Panc1 (cell line): ENCODE measurements around the gene NLRP7. TPM values are rescaled to one million over a fixed set of nuclear protein-coding genes. Genes with fewer than 3 reads are reported as not detected.
"Not testable (repeated sequence)": the region's sequence is repeated elsewhere in the genome, so short reads cannot be mapped to it uniquely, and the experiment has no call there.

Experiments used
- ATAC-seq: fragments of 200-7000 bp; cut with Tn5 transposase; 2 replicates; pipeline ENCODE4 v1.9.1; 2020; ENCODE audit warnings: mild to moderate bottlenecking, moderate library complexity
- BruUV-seq: library from RNA; stranded (reverse); fragments of 400-500 nt; replicated peaks from 2 replicates; lab custom pipeline; 2021; lab: Mats Ljungman, UMichigan
- CTCF ChIA-PET: fragments of 300-600 bp; sonication (Branson Sonifier 250); formaldehyde crosslinking; loops from one replicate; lab custom pipeline; 2022; ENCODE audit warnings: antibody characterized with exemption; lab: Charles Lee
- POLR2A ChIA-PET: fragments of 300-600 bp; sonication (Branson Sonifier 250); formaldehyde crosslinking; loops from one replicate; lab custom pipeline; 2022; ENCODE audit warnings: antibody characterized with exemption; lab: Charles Lee
- DNase-seq: peaks from one replicate; pipeline ENCODE4 v3.0.0-alpha.2; 2010; ENCODE audit warnings: low read depth, low spot score
- H3K27ac ChIP-seq: 2 replicates; pipeline ENCODE4 v1.5.1; 2011; ENCODE audit warnings: mild to moderate bottlenecking, low read length, inconsistent platforms
- H3K27me3 ChIP-seq: fragments of 200-500 bp; sonication (Bioruptor generic); 2 replicates; pipeline ENCODE4 v1.6.0; 2014; ENCODE audit warnings: low read length, inconsistent platforms; ENCODE audit not compliant: control insufficient read depth, insufficient read depth
- H3K36me3 ChIP-seq: fragments of 200-500 bp; sonication (Bioruptor generic); 2 replicates; pipeline ENCODE4 v1.5.1; 2014; ENCODE audit warnings: inconsistent platforms, mild to moderate bottlenecking, low read length, moderate library complexity; ENCODE audit not compliant: control insufficient read depth, insufficient read depth
- H3K4me1 ChIP-seq: 2 replicates; pipeline ENCODE4 v1.5.1; 2011; ENCODE audit warnings: inconsistent platforms, mild to moderate bottlenecking, low read length, moderate library complexity; ENCODE audit not compliant: control insufficient read depth, insufficient read depth
- H3K4me3 ChIP-seq, 2 experiments: 2 replicates each; pipeline ENCODE4 v1.5.1; 2011 to 2012; ENCODE audit warnings: low read depth in 2 of 2, low read length in 2 of 2, mild to moderate bottlenecking in 2 of 2, inconsistent platforms in 1 of 2, moderate library complexity in 1 of 2
- H3K9me3 ChIP-seq: fragments of 200-500 bp; sonication (Bioruptor generic); 2 replicates; pipeline ENCODE4 v1.5.1; 2014; ENCODE audit warnings: low read depth, mild to moderate bottlenecking, inconsistent platforms, low read length, moderate library complexity; ENCODE audit not compliant: control insufficient read depth, insufficient read depth
- CTCF ChIP-seq: fragments of 450-650 bp; IDR thresholded peaks from 2 replicates; pipeline ENCODE4 v1.5.1; 2017; ENCODE audit warnings: mild to moderate bottlenecking
- POLR2AphosphoS5 ChIP-seq: IDR thresholded peaks from 2 replicates; pipeline ENCODE4 v1.6.1; 2012; ENCODE audit warnings: mild to moderate bottlenecking, low read depth, low read length, moderate library complexity
- SIN3A ChIP-seq: IDR thresholded peaks from 2 replicates; pipeline ENCODE4 v1.6.1; 2012; ENCODE audit warnings: low read depth, mild to moderate bottlenecking, low read length, moderate library complexity, borderline replicate concordance; ENCODE audit not compliant: insufficient read depth
- TCF7L2 ChIP-seq: IDR thresholded peaks from 2 replicates; pipeline ENCODE4 v1.6.1; 2011; ENCODE audit warnings: mild to moderate bottlenecking, low read depth, low read length, inconsistent platforms
- in situ Hi-C: cut with HindIII; loops from 2 replicates; pipeline ENCODE4 v1.10.0; 2016; ENCODE audit warnings: low sequenced_read_pairs, low pct_unique_long_range_greater_than_20kb
- intact Hi-C: fragments of 100-400 bp; cut with micrococcal nuclease; formaldehyde crosslinking; loops from one replicate; pipeline ENCODE4 v1.10.0; 2022; ENCODE audit not compliant: unreplicated experiment
- total RNA-seq: library from RNA; stranded (reverse); gene quantifications from one replicate; pipeline ENCODE4 v1.2.1, GENCODE V29; 2021; ENCODE audit not compliant: unreplicated experiment
- TF ChIP-seq, protein P1 (sequence below), 2 experiments: IDR thresholded peaks; 2 replicates each; pipeline ENCODE4 v1.6.1; 2011 to 2012; ENCODE audit warnings: low read depth in 2 of 2, control low read depth in 1 of 2, low read length in 1 of 2, mild to moderate bottlenecking in 1 of 2, moderate library complexity in 1 of 2; ENCODE audit not compliant: insufficient read depth in 1 of 2

NLRP7 gene
- total RNA-seq, 1 experiment from 2014 or later: not detected

DNA sequence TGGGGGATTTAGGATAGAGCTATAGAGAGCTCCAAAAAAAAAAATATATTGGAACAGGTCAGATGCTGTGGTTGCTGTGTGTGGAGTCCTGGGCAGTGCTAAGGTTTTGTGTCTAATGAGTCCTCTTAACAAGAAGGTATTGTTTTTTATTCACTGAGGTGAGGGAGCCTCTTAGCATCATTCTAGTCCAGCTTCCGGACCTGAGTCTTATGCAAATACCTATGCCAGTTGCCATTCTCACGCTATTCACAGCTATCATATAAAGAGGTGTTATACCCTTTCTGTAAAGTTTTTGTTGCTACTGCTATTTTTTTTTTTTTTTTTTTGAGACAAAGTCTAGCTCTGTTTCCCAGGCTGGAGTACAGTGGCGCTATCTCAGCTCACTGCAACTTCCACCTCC, 20.3 kb upstream of the NLRP7 start:
- BruUV-seq: no TSS peak
- DNase-seq (no peak), ATAC-seq (no peak)
- Histone ChIP-seq H3K4me1 (no peaks in the 10 kb centered on the region), H3K27ac (no peak overlapping the region), H3K27me3 (no peaks in the 10 kb centered on the region), H3K4me3 (no peak overlapping the region), H3K9me3 (no peaks in the 10 kb centered on the region), H3K36me3 (no peaks in the 10 kb centered on the region)
- in situ Hi-C loops: no loop called here
- ChIA-PET POLR2A (interaction anchor here (0.6 kb wide), 1 partner anchor 12 kb away, joined by 3 read pairs; no protein-coding TSS in a partner anchor), CTCF (interaction anchor here (0.6 kb wide), 1 partner anchor 312 kb away, joined by 4 read pairs; no protein-coding TSS in a partner anchor)
- intact Hi-C loops: no loop called here
- TF ChIP-seq TCF7L2 (no peak), POLR2AphosphoS5 (no peak), CTCF (no peak), SIN3A (no peak)
- TF ChIP-seq, protein P1, sequence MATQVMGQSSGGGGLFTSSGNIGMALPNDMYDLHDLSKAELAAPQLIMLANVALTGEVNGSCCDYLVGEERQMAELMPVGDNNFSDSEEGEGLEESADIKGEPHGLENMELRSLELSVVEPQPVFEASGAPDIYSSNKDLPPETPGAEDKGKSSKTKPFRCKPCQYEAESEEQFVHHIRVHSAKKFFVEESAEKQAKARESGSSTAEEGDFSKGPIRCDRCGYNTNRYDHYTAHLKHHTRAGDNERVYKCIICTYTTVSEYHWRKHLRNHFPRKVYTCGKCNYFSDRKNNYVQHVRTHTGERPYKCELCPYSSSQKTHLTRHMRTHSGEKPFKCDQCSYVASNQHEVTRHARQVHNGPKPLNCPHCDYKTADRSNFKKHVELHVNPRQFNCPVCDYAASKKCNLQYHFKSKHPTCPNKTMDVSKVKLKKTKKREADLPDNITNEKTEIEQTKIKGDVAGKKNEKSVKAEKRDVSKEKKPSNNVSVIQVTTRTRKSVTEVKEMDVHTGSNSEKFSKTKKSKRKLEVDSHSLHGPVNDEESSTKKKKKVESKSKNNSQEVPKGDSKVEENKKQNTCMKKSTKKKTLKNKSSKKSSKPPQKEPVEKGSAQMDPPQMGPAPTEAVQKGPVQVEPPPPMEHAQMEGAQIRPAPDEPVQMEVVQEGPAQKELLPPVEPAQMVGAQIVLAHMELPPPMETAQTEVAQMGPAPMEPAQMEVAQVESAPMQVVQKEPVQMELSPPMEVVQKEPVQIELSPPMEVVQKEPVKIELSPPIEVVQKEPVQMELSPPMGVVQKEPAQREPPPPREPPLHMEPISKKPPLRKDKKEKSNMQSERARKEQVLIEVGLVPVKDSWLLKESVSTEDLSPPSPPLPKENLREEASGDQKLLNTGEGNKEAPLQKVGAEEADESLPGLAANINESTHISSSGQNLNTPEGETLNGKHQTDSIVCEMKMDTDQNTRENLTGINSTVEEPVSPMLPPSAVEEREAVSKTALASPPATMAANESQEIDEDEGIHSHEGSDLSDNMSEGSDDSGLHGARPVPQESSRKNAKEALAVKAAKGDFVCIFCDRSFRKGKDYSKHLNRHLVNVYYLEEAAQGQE (IDR thresholded peaks at IDR 0.05; ENCODE audit: insufficient read depth in 1 of 2, low read depth in 2 of 2, low read length in 1 of 2): no peak

DNA sequence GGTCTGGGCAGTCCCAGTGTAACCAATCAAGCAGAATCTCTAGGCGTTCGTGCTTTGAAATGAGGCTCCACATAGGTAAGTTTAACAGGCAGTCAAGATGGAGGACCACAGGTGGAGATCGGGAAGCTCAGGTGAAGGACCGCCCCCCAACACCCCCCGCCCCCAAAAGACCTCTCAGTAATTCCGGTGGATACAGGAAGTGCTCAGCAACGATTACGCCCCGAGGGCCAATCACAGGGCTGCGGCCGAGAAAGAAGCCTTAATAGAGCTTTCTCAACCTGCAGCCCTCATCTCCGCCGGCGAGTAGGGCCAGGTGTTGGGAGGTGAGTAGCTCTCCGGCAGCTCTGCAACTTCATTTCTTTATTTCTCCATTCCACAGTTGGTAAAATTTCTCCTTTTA, 17.7 kb upstream of the NLRP7 start:
- in situ Hi-C loops, BruUV-seq, intact Hi-C loops, H3K9me3 ChIP-seq, POLR2A ChIA-PET, H3K4me3 ChIP-seq, DNase-seq, H3K27ac ChIP-seq, H3K27me3 ChIP-seq, H3K4me1 ChIP-seq, ATAC-seq, CTCF ChIA-PET, H3K36me3 ChIP-seq: not testable (repeated sequence)

- Histone ChIP-seq H3K27me3 (no peaks in the 10 kb centered on the region), H3K36me3 (no peaks in the 10 kb centered on the region), H3K27ac (no peak overlapping the region), H3K4me1 (no peaks in the 10 kb centered on the region), H3K4me3 (no peak overlapping the region), H3K9me3 (no peaks in the 10 kb centered on the region)
- ChIA-PET POLR2A (no interaction called here), CTCF (interaction anchor here (0.6 kb wide), 1 partner anchor 12 kb away, joined by 3 read pairs; the partner anchor contains the start of gene NLRP7)
- ATAC-seq (peak; percentile 48; the same call in 1 of the 2 replicates), DNase-seq (no peak)
- BruUV-seq: no TSS peak
- in situ Hi-C loops (no loop called here), intact Hi-C loops (no loop called here)
- TF ChIP-seq POLR2AphosphoS5 (no peak), TCF7L2 (no peak), SIN3A (no peak), CTCF (no peak)
- TF ChIP-seq, protein P1 (IDR thresholded peaks at IDR 0.05; ENCODE audit: insufficient read depth in 1 of 2, low read depth in 2 of 2, low read length in 1 of 2): no peak
These were observed 12.5 kb upstream of the NLRP7 start for GRCh38 chr19:54959840-54960239.
